Central memory CD4-positive, alpha-beta T cell (primary cell): Measurements from ENCODE around the gene INAFM1.
"Not testable (repeated sequence)": the region's sequence is repeated elsewhere in the genome, so short reads cannot be mapped to it uniquely, and the experiment has no call there.

Source experiments
- DNase-seq: peaks from one replicate; pipeline ENCODE4 v3.0.0; 2022

The INAFM1 gene

DNA sequence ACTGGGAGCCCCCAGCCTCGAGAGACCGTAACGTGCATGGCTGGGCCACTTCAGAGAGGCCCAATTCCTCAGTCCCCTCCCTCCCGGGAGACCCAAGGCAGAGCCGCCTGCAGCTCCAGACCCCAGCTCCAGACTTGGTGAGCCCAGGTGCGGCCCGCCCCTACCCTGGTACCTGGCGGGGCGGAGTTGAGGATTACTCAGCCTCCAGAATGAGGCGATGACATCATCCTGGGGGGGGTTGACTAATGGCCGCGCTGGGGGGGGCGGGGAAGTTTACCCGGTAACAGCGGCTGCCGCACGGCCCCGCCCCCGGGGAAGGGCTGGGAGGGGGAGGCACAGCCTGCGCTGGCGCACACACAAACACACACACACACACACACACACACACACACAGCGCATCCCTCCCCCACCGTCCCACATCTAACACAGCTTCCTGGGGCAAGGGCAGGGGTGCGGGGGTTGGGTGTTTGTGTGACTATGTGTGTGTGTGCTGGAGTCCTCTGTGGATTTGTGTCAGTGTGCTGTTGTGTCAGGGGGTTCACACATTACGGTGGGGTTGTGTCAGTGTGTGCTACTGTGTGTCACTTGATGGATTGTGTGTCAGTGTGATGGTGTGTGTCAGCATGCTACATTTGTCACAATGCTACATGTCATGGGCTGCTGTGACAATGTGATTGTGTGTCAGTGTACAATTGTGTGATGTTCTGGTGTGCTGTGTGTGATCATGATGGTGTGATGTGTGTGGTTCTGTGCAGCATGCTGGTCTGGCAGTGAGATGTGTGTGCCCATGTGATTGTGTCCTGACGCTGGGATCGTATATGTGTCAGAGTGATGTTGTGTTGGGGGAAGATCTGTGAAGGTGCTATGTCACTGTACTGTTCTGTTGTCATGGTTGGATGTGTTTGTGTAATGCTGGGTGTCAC lies 33.4 kb upstream of the INAFM1 start:
- DNase-seq = peak; percentile 82

DNA sequence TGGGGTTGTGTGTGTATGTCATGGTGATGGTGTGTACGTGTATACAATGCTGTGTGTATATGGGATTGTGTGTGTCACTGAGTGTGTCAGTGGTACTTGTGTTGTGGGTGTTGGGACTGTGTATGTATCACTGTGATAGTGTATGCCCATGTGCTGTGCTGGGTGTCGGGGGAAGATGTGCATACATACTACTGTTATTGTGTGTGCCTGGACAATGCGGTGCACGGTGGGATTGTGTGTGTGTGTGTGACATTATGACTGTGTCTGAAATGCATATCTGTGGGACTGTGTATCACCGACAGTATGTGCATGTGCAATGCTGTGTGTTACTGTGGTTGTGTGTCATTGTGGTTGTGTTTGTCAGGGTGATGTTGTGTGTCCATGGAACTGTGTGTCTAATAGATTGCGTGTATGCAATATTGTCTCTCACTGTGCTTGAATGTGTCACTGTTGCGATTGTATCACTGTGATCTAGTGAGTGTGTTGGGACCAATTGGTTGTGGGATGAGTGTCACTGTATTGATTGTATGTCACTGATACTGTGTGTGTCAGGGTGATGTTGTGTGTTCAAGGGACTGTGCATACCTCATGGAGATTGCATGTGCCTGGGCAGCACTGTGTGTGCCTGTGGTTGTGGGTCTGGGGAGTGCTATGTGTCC lies 32.6 kb upstream of the INAFM1 start:
- no peak for DNase-seq

DNA sequence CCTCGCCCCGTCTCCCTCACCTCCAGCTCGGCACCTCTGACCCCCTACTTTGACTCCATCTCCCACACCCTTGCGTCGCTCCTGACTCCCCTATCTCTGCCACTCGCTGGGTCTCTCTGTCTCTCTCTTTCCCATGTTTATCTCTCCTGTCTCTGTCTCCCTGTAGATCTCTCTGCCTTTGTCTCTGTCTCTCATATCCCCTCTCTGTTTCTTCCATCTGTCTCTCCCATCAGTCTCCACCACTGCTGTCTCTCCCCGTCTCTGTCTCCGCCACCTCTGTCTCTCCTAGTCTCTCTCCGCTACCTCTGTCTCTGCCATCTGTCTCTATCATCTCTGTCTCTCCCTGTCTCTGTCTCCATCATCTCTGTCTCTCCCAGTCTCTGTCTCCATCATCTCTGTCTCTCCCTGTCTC lies 31.3 kb upstream of the INAFM1 start:
- DNase-seq = no peak

DNA sequence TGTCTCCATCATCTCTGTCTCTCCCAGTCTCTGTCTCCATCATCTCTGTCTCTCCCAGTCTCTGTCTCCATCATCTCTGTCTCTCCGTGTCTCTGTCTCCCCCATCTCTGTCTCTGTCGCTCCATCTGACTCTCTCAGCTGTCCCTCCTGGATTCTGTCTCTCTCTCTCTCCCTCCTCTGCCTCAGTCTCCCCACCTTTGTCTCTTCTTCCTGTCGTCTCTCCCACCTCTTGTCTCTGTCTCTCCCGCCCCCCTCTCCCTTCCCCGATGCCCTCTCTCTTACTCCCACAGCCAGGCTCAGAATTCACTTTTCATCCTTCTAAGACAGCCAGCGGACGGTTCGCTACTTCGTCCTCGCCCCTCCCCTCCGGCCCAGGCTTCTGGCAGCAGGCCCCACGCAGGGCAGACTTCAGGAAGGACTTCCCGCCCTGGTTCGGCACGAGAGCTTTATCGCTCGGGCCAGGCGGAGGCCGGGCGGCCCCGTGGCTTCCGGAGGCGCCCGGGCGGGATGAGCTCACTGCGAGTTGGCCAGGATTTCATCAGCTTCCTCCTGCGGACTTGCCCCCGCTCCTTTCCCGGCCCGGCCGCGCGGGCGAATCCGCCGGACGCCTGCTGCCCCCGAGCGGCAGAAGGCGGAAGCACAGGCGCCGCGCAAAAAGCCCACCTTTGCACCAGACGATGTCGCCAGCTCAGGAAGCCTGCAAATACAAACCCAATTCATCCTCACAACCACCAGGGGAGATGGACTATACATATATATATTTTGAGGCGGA lies 30.7 kb upstream of the INAFM1 start:
- DNase-seq = peak; percentile 85

DNA sequence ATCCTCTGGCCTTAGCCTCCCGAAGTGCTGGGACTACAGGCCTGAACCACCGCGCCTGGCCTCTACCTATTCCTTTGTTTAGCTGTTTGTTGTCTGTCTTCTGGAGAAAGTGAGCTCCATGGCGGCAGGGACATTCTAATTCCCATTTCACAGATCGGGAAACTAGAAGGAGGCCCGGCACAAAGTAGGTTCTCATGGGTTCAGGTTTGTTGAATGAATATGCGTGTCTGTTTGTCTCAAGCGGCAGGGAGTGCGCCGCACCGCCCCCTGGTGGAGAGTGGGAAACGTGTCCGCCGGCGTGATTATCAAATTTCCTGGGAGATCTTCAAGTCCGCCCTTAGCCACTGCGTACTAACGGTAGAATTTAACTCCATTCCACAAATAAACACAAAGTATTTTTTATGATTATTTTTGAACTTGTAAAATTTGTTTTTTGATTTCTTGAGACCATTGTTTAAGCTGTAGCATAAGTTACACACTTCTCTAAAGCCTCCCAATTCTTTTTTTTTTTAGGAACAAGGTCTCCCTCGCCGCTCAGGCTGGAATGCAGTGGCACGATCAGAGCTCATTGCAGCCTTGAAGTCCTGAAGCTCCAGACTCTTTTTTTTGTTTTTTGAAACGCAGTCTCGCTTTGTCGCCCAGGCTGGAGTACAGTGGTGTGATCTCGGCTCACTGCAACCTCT lies 27.2 kb upstream of the INAFM1 start:
- DNase-seq = peak; percentile 70

DNA sequence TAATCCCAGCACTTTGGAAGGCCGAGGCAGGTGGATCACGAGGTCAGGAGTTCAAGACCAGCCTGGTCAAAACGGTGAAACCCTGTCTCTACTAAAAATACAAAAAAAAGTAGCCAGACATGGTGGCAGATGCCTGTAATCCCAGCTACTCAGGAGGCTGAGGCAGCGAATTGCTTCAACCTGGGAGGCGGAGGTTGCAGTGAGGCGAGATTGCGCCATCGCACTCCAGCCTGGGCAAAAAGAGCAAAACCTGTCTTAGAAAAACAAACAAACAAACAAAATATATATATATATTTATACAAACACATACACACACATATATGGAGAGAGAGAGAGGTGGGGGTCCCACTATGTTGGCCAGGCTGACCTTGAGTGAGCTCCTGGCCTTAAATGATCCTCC lies 21.7 kb upstream of the INAFM1 start:
- not testable (repeated sequence) for DNase-seq

DNA sequence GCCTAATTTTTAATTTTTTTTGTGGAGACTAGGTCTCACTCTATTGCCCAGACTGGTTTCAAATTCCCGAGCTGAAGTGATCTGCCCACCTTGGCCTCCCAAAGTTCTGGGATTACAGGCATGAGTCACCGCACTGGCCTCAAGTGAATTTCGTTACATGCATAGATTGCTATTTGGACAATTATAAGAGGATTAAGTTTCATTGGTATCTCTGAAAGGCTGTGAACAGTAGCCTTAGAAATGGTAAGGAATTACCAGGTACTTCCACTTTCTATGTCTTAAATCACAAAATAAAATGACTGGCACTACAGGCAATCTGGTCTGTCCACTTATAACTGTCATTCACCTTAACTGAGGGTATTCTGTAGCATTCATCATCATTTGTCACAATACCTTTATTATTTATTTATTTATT lies 21.2 kb upstream of the INAFM1 start:
- DNase-seq = no peak

DNA sequence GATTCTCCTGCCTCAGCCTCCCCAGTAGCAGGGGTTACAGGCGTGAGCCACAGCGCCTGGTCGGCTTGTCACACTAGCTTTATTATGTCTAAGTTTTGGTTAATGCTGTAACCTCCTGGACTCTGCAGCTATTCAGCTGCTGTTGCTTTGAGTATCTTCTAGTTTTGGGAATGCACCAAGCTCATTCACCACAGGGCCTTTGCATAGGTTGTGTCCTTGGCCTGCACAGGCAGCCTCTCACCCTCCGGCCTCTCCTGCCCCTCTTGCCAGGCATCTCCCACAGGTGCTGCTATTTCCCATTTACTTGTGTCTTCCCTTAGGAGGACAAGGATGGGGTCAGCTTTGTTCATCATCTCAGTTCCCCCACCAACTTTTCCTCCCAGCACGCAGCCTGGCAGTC lies 20.7 kb upstream of the INAFM1 start:
- DNase-seq = no peak

DNA sequence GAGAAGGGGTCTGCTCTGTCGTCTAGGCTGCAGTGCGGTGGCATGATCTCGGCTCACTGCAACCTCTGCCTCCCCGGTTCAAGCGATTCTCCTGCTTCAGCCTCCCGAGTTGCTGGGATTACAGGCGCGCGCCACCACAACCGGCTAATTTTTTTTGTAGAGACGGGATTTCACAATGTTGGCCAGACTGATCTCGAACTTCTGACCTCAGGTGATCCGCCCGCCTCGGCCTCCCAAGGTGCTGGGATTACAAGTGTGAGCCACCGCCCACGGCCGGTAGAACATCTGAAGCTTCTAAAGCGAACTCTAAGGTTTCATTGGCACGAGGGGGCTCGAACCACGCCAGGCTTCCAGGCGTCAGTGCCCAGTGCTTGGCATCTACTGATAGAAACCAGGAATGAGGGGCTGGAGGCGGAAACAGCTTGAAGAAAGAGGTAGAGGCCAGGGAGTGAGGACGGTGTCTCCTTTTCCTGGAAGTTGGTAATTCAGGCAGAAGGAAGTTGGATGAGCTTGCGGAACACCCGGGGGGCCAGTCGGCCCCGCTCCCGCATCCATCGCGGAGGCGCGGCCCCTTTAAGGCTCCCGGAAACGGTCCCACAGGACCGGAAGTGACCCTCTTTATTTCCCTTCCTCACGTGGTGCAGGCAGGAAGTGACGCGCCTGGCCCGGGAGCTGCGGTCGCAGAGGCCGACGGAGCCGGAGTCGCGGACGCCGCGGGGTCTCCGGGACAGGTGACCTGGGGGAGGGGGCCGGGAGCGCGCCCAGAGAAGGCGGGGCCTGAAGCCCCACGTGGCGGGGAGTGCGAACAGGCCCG lies 18.6 kb upstream of the INAFM1 start, which contains the start of gene CCDC9:
CCDC9 (plus strand) TSS at position 647 of the 814 bp plus-strand sequence. CDS start 1,876 bp downstream, outside the sequence.
- DNase-seq = peak; percentile 92

DNA sequence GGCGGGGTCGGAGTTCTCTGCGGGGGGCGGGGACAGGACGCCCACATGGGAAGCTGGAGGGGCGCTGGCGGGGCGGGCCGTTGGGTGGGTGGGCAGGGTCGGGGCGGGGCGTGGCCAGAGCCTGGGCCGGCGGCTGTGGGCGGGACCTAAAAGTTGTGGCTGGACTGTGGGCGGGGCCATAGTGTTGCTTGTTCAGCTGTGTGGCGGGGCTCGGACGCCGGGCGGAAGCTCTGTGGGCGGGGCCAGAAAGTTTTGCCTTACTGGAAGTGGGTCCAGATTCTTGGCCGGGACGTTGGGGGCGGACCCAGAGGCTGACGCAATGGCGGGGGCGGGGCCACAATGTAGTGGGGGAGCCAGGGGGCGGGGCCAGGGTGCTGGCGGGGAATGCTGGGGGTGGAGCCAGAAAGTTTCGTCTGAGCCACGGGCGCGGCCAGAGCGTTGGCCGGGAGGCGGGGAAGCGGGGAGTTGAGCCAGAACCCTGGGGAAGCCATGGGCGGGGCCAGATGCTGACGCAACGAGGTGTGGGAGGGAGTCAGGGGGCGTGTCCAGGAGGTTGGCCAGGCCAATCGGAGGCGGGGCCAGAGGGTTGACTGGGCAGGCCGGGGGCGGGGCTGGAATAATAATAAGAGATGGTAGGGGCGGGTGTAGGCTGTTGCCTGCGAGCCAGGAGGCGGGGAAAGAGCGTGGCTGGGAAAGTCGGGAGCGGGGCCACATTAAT lies 17.8 kb upstream of the INAFM1 start:
- DNase-seq = peak; percentile 97

DNA sequence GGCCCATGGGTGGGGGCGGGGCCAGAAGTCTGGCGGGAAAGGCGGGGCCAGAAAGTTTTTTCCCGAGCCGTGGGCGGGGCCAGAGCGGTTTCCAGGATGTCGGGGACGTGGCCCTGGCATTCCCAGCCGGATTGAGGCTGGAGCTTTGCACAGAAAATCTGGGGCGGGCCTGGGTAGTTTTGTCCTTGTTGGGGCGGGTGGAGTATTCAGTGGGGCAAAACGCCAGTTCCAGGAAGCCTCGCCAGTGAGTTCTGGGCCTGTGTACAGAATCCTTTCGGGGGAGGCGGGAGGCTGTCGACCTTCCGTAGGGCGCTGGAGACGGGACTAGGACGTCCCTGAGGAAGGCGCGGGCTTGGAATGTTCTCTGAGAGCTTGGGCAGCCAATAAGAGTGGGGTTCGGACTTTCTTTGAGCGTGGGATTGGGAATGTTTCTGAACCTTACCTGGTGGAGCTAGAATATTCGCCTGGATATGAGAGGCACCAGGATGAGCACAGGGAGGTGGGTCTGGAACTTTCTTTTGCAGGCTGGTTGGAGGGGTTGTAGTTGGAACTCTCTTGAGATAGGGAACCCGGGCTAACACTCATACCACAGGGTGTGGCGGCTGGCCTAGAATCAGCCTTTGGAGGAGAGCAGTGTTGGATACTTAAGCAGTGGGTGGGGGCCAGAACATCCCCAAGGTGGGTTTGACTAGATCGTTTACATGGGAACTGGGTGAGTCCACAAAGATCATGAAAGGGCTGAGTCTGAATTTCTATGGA lies 17.1 kb upstream of the INAFM1 start:
- DNase-seq = no peak

DNA sequence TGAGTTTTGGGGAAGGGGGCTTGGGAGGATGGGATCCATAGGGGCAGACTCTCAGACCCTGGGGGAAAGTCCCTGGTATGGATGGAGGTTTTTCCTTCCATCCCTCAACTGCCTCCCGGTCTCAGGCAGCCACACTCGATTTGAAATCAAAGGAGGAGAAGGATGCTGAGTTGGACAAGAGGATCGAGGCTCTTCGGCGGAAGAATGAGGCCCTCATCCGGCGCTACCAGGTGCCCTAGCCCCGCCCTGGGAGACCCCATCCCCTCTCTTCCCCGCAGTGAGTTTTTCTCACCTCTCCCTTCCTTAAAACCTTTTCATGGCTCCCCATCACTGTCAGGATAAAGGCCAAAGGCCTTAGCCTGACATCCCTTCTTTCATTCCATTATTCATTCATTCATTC lies 16.3 kb upstream of the INAFM1 start:
- DNase-seq = no peak

DNA sequence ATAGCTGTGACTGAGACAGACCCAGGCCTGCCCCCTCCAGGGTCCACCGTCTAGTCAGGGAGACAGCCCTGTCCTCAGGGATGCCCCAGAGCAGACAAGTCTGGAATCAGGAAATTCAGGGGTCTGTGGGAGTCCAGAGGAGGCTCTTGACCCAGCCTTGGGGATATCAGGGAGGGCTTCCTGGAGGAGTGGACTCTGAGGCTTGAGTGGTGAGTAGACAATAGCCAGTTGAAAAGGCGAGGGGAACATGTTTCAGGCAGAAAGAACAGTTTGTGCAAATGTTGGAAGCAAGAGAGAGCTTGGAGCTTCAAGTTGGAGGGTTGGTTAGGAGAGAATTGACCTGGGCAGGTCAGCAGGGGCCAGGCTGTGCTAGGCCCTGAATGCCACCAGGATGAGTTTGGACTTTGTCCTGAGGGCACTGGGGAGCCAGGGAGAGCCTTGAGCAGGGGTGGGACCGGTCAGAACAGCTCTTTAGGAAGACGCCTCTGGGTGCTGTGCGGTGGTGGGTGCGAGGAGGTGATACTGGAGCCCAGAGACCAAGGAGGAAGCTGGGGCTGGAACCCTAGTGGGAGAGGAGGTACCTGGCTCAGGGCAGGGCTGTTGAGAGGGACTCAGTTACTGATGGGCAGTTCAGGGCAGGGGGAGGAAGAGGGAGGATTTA lies 15.7 kb upstream of the INAFM1 start:
- no peak for DNase-seq

DNA sequence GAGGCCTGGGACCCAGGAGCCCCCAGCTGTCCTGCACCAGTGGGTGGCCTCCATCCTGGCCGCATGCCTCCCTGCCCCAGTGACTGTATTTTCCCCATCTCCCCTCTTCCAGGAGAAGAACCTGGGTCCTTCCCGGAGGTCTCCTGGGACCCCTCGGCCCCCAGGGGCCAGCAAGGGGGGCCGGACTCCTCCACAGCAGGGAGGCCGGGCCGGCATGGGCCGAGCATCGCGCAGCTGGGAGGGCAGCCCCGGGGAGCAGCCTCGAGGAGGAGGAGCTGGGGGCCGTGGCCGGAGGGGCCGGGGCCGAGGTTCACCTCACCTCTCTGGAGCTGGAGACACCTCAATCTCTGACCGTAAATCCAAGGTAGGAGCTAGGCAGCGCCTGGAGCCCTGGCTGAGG lies 14.2 kb upstream of the INAFM1 start:
- DNase-seq = no peak

DNA sequence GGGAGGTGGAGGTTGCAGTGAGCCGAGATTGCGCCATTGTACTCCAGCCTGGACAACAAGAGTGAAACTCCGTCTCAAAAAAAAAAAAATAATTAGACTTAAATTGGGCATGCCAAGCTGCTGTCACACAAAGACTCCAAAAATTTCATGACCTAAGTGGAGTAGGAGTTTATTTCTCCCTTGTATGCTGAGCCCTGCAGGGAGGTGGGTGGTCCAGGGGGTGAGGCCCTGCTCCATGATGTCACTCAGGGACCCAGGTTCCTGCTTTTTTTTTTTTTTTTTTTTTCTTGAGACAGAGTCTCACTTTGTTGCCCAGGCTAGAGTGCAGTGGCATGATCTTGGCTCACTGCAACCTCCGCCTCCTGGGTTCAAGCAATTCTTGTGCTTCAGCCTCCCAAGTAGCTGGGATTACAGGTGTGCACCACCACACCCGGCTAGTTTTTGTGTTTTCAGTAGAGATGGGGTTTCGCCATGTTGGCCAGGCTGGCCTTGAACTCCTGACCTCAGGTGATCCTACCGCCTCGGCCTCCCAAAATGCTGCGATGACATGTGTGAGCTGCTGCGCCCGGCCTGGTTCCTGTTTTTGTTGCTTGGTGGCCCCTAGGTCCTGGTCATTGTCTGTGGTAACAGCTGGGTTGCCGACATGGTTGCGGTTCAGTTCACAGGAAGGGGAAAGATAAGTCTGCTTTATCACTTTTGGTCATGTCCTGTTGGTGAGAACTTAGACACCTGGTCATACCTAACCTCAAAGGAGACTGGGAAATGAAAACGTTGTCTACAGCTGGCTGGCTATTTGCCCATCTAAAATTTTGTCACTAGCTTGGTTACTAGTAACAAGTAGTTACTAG lies 12.5 kb upstream of the INAFM1 start:
- not testable (repeated sequence) for DNase-seq

DNA sequence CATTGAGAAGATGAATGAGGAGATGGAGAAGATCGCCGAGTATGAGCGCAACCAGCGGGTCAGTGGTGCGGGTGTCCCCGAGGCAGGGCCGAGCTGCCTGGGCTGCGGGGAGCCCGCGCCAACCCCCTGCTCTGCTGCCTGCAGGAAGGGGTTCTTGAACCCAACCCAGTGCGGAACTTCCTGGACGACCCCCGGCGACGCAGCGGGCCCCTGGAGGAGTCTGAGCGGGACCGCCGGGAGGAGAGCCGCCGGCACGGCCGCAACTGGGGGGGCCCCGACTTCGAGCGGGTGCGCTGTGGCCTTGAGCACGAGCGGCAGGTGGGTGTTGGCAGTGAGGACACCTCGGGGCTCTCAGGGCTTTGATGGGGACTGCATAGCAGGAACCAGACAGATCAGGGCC lies 10.1 kb upstream of the INAFM1 start:
- DNase-seq = no peak

DNA sequence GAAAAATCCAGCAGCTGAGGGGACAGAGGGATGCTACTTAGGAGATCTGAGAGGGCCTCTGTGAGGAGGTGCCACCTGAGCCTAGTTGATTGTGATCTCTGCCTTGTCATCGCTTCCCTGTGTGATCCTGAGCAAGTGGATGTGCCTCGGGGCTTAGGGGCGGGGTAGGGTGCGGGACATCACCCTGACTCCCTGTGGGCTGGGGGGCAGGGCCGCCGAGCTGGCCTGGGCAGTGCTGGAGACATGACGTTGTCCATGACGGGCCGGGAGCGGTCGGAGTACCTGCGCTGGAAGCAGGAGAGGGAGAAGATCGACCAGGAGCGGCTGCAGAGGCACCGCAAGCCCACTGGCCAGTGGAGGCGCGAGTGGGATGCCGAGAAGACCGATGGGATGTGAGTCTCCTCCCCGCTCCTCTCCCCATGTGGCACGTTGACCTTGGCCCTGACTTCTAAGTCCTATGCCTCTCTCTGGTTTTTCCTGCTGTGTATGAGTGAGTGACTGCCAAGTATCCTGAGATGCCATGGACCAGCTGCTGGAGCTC lies 8.2 kb upstream of the INAFM1 start:
- DNase-seq = no peak

DNA sequence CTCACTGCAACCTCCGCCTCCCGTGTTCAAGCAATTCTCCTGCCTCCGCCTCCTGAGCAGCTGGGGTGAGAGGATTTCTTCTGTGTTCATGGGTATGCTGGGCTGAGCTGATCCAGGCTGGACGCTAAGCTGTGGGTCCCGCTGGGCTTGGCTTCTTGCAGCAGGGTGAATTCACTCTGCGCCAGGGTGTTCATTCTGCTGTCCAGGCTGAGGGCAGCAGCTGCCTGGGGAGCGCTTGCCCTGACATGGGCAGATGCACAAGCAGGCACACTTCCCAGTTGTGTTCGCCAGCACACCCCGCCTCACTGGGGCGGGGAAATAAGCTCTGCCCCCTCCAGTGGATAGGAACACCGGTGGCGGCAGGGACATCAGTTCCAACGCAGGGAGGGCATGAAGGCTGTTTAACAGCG lies 7.3 kb upstream of the INAFM1 start:
- no peak for DNase-seq
